Heart right ventricle (tissue), 16 donors: ENCODE results near the gene RNF133. TPM values are rescaled to one million over a fixed set of nuclear protein-coding genes. Genes with fewer than 3 reads are reported as not detected.

Experiments used
- ATAC-seq, 8 donors: fragments of 200-7000 bp; cut with Tn5 transposase; one replicate each; pipeline ENCODE4 v1.9.1; 2020; ENCODE audit warnings: mild to moderate bottlenecking in 8 of 8, moderate library complexity in 8 of 8, moderate number of reproducible peaks in 1 of 8
- DNase-seq, 2 donors: peaks; one replicate each; pipeline ENCODE4 v3.0.0-alpha.2; 2020
- H3K27ac ChIP-seq, 10 donors: fragments of 200-600 bp; sonication (generic) in 2 of 10; one replicate each; pipeline versions ENCODE4 v1.5.0 to v1.8.0; 2020 to 2022; ENCODE audit warnings: mild to moderate bottlenecking in 3 of 10
- H3K27me3 ChIP-seq, 7 donors: fragments of 200-600 bp; one replicate each; pipeline ENCODE4 v1.8.0; 2021 to 2022; ENCODE audit warnings: mild to moderate bottlenecking in 2 of 7
- H3K36me3 ChIP-seq, 9 donors: fragments of 200-600 bp; sonication (generic) in 1 of 9; one replicate each; pipeline versions ENCODE4 v1.5.0 to v1.8.0; 2020 to 2022; ENCODE audit warnings: mild to moderate bottlenecking in 2 of 9
- H3K4me1 ChIP-seq, 9 donors: fragments of 200-600 bp; sonication (generic) in 1 of 9; one replicate each; pipeline versions ENCODE4 v1.5.0 to v1.8.0; 2020 to 2022; ENCODE audit warnings: mild to moderate bottlenecking in 4 of 9
- H3K4me3 ChIP-seq, 10 donors: fragments of 200-600 bp; sonication (generic) in 2 of 10; one replicate each; pipeline versions ENCODE4 v1.5.0 to v1.8.0; 2020 to 2022; ENCODE audit warnings: mild to moderate bottlenecking in 7 of 10, moderate library complexity in 2 of 10
- H3K9me3 ChIP-seq, 11 donors: fragments of 200-600 bp in 10 of 11; sonication (generic) in 2 of 11; one replicate each; pipeline versions ENCODE4 v1.5.0 to v1.8.0; 2013 to 2022; ENCODE audit warnings: mild to moderate bottlenecking in 2 of 11, control low read depth in 1 of 11, moderate library complexity in 1 of 11
- WGBS, 2 donors: extraction: QIAGEN DNeasy Blood & Tissue Kit; methylation state at CpG; one replicate each; pipeline ENCODE4 v1.1.7; 2013; ENCODE audit warnings: inconsistent platforms in 1 of 2; 5-methylcytosine and 5-hydroxymethylcytosine counted together
- intact Hi-C, 10 donors: fragments of 100-400 bp; cut with DNase I; formaldehyde crosslinking; loops; one replicate each; pipeline versions ENCODE4 v1.11.1 to v1.14.2; 2022
- polyA plus RNA-seq, 2 donors: library from polyadenylated mRNA; stranded (reverse); fragments of 200-250 nt; gene quantifications; one replicate each; pipeline ENCODE4 v1.2.3, GENCODE V29; 2013
- total RNA-seq, 10 donors: library from RNA; stranded (reverse); fragmentation: NEBNext Ultra II Directional in 3 of 10; extraction: Animal tissue kit (Norgen Biotek cat#: 25700) in 3 of 10; gene quantifications; one replicate each; pipeline versions ENCODE4 v1.2.1 to v1.2.4, GENCODE V29; 2021 to 2023
- TF ChIP-seq, protein P1 (sequence below), 9 donors: fragments of 200-600 bp; sonication (generic) in 2 of 9; IDR thresholded peaks; one replicate each; pipeline versions ENCODE4 v1.5.0 to v1.8.0; 2021 to 2022; ENCODE audit warnings: antibody characterized with exemption in 9 of 9, mild to moderate bottlenecking in 5 of 9, moderate library complexity in 1 of 9
- donor health status: Arrhythmogenic right ventricular cardiomyopathy.
- donor health status: ischemic (EF 13 %, LVEDD 7.1; RV severe dilation, severe dysfunction).
- donor health status: healthy with polysubstance abuse.
- donor health status: DM: no; HTN: yes; CAD: no.
- donor health status: DM: no; HTN: no; CAD: no.
- donor health status: ischemic (EF 25% LVEDD 6.9; RV normal size, moderate dysfunction).
- donor health status: ischemic (EF 25% LVEDD 5.7; RV mildly dilated, moderate dysfunction).
- donor health status: healthy.
- donor health status: DM: yes; HTN: yes; CAD: no.
- donor health status: Ischemic cardiomyopathy.
- donor health status: ischemic (EF 35%, LVEDD 5.7; RV mildly dilated, moderate dysfunction).
- donor health status: nonischemic (EF 11% LVEDD 7.7; RV severe dilation, severe dysfunction).
- donor health status: DM: yes; HTN: yes; CAD: no.
- donor health status: PGD.
- donor health status: ischemic (EF 29% LVEDD 5.4; RV normal size, mild dysfunction).
- donor health status: nonischemic (EF 23%, LVEDD 6.1; RV moderate dilation, normal function).

RNF133 gene
- total and polyA plus RNA-seq, 12 donors = 0.20 to 0.33 (median 0.21) TPM; not detected in 7

DNA sequence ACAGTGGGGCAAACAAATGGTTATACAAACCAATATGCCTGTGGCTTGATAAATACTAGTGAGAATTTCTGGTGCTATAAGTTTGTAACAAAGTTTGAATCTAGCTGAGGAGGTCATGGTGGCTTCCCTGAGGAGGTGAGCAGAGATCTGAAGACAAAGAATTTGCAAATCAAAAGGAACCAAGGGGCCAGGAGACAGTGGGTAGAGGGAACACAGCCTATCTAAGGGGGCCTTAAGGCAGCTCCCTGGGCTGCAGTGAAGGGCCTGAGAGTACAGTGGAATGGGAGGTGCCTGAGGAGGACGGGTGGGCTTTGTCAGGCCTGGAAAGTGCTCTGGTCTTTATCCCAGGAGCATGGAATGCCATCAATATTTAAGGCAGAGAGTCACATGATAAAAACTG, 21.8 kb downstream of the RNF133 start:
- DNase-seq (no peak), ATAC-seq (no peak)
- no peaks in the 10 kb centered on the region for H3K9me3 ChIP-seq
- H3K4me3 ChIP-seq = no peak overlapping the region
- H3K27ac ChIP-seq = no peak overlapping the region
- no peaks in the 10 kb centered on the region for H3K27me3 ChIP-seq
- no peaks in the 10 kb centered on the region for H3K36me3 ChIP-seq
- H3K4me1 ChIP-seq = peaks cover 0 to 14% (median 3%) of the 10 kb centered on the region in 9 donors
- TF ChIP-seq, protein P1, sequence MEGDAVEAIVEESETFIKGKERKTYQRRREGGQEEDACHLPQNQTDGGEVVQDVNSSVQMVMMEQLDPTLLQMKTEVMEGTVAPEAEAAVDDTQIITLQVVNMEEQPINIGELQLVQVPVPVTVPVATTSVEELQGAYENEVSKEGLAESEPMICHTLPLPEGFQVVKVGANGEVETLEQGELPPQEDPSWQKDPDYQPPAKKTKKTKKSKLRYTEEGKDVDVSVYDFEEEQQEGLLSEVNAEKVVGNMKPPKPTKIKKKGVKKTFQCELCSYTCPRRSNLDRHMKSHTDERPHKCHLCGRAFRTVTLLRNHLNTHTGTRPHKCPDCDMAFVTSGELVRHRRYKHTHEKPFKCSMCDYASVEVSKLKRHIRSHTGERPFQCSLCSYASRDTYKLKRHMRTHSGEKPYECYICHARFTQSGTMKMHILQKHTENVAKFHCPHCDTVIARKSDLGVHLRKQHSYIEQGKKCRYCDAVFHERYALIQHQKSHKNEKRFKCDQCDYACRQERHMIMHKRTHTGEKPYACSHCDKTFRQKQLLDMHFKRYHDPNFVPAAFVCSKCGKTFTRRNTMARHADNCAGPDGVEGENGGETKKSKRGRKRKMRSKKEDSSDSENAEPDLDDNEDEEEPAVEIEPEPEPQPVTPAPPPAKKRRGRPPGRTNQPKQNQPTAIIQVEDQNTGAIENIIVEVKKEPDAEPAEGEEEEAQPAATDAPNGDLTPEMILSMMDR (IDR thresholded peaks at IDR 0.05) = no peak
- intact Hi-C loops = no loop called here
- WGBS, 2 donors = 54 to 66% methylated on average over 1 of the region's 1 CpG

- no peaks in the 10 kb centered on the region for H3K9me3 ChIP-seq
These were observed 22.5 kb downstream of the RNF133 start for GRCh38 chr7:122676466-122676865.

GRCh38 chr7:122675621-122676020, 23.3 kb downstream of the RNF133 start:
- intact Hi-C loops = no loop called here
- no peak for ATAC-seq
- Histone ChIP-seq H3K27me3 (no peaks in the 10 kb centered on the region), H3K4me1 (peaks cover 0 to 14% (median 3%) of the 10 kb centered on the region in 9 donors), H3K9me3 (no peaks in the 10 kb centered on the region), H3K36me3 (no peaks in the 10 kb centered on the region), H3K27ac (no peak overlapping the region), H3K4me3 (no peak overlapping the region)
- DNase-seq = no peak
- 92 to 93% methylated on average over 7 of the region's 7 CpGs for WGBS, 2 donors
- TF ChIP-seq, protein P1 (IDR thresholded peaks at IDR 0.05) = no peak

More at GRCh38 chr7:122676466-122676865, 22.5 kb downstream of the RNF133 start:
- intact Hi-C loops = no loop called here
- DNase-seq (no peak), ATAC-seq (peak in 1 of 8 donors; percentile 21)
- Histone ChIP-seq H3K4me1 (peaks cover 0 to 14% (median 3%) of the 10 kb centered on the region in 9 donors), H3K4me3 (no peak overlapping the region), H3K27me3 (no peaks in the 10 kb centered on the region), H3K27ac (no peak overlapping the region), H3K36me3 (no peaks in the 10 kb centered on the region)
- TF ChIP-seq, protein P1 (IDR thresholded peaks at IDR 0.05) = no peak
- WGBS, 2 donors = 93 to 94% methylated on average over 2 of the region's 2 CpGs

DNA sequence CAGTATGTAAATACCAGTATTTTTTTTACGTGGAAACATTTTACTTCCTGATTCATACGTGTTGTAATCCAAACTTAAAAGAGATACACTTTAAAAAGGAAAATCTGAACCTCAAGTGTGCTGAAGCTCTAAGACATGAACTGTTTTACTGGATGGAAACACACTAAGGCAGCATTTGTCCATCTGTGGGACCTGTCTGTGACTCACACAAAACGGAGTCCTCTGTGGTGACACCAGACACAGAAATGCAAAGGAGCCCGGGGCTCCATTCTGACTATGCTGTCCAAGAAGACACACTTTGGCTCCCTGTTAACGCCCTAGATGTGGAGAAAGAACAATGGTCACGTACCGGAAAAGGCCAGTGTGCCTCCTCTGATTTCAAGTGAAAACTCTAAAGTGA, 23.9 kb downstream of the RNF133 start:
- peak in 2 of 8 donors; percentile 24 to 28 for ATAC-seq
- TF ChIP-seq, protein P1 (IDR thresholded peaks at IDR 0.05) = no peak
- Histone ChIP-seq H3K27me3 (no peaks in the 10 kb centered on the region), H3K27ac (peak overlapping the region in 1 of 10 donors; percentile 6), H3K36me3 (no peaks in the 10 kb centered on the region), H3K9me3 (no peaks in the 10 kb centered on the region), H3K4me1 (peaks cover 0 to 14% (median 3%) of the 10 kb centered on the region in 9 donors), H3K4me3 (no peak overlapping the region)
- no peak for DNase-seq
- intact Hi-C loops = no loop called here
- 73 to 83% methylated on average over 7 of the region's 7 CpGs for WGBS, 2 donors
